ENCODE measurements around the gene RTF2.
A peak's percentile ranks its signal among the peaks of the same experiment; 100 is the strongest.
"Not testable (repeated sequence)": the region's sequence is repeated elsewhere in the genome, so short reads cannot be mapped to it uniquely, and the experiment has no call there.

The RTF2 gene

DNA sequence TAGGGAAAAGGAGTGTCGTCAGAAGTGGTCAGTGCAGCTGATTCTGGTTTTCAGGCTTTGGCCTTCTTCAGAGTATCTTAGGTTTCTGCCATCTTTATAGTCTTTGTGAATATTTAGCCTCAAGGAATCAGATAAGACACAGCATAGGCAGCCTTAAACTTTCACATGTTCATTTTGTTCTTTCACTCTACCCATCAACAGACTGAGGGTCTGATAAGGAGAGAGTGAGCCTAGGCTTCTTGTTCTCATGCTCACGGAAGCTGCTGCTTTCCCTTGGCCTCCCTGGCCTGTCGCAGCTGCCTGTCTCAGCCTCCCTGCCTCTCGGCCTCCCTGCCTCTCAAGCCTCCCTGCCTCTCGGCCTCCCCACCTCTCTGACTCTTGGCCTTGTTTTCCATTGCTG lies 20.1 kb downstream of the RTF2 start:
- DNase-seq (ENCODE audit: low read depth in 2 of 2), result no peak

DNA sequence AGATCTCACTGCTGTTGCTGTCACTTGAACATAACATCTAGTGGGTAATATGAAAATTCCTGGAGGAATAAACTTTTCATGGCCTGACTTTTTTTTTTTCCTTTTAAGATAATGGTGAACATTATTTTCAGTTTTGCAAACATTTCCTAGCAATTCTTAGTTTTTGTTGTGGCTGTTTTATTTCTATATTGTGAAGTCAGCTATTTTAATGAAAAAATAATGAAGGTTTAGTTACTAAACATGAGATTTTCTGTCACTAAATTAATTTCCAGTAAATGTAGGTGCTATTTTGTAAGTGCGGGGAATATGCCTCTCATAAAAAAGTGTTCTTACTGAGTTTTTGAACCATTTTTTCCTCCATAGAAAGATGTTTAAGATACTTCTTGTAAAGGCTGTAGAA lies 32.7 kb downstream of the RTF2 start:
- DNase-seq (ENCODE audit: low read depth in 2 of 2), result no peak

DNA sequence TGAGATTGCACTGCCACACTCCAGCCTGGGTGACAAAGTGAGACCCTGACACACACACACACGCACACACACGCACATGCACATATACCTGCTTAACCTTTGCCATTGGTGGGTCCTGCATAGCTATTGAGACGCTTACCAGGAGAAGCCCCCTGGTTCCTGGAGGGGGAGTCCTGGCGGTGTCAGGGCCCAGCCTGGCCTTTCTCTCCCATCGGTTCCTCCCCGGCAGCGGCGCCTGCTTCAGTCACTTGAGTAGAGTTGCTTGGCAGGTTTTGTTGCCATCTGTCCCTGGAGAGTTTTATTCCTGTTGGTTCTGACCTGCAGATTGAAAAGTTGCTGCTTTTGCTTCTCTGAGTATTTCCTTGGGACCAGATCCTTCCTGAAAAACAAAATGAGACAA lies 35.5 kb downstream of the RTF2 start:
- DNase-seq (ENCODE audit: low read depth in 2 of 2), result no peak

DNA sequence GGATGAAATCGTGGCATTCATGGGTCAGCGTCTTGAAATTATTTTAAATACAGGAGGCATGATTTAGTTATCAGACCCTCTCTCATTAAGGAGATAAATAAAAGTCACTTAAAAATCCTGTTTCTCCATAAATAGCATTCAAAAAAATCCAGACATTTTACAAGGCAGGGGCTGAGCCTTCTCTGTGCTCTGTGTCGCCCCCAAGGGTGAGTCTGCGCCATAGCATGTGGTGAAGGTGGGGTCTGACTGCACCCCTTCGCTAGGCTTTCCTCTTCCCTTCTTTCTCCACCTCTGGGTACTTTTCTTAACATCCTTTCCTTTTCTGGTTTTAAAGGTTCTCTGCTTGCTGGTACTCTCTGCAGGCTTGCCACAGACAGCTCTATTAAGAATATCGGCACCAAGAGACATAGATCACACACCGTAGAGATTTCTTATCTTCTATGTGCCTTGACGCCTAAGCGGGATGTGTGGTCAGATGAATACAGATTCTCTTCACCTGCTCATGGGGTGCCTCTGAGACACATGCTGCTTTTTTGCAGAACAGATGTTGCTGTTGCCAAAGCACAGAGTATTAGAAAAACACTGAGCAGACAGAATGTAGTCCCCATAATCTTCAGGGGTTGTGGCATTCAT lies 36.1 kb downstream of the RTF2 start:
- peak in 1 of 2 donors; percentile 1 for DNase-seq (ENCODE audit: low read depth in 2 of 2)

DNA sequence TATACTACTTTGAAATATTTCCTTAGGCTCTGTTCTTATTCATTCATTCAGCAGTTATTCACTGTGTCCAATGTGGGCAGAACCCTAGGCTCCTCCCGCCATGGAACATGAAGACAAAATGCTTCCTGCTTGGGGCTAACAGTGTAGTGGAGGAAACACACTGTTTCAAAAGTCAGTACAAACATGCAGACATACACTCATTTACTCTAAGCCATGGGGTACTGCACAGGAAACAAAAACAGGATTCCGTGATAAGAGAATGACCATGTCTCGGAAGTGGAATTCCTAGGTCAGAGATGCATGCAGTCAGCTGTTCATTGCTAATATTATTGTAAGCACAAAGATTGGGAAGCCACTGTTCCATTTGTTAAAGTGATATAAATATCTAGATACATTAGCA lies 37.7 kb downstream of the RTF2 start:
- no peak for DNase-seq (ENCODE audit: low read depth in 2 of 2)

DNA sequence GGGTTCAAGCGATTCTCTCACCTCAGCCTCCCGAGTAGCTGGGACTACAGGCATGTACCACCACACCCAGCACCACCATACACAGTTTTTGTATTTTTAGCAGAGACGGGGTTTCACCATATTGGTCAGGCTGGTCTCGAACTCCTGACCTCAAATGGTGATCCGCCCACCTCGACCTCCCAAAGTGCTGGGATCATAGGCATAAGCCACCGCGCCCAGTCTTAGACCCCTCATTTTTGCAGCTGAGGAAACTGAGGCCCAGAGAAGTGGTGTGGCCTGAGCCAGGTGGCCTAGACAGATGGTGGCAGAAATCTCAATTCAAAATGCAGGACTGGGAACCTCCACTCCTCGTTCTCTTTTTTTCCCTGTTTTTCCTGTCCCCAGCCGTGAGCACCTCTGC lies 43.5 kb downstream of the RTF2 start:
- no peak for DNase-seq (ENCODE audit: low read depth in 2 of 2)

DNA sequence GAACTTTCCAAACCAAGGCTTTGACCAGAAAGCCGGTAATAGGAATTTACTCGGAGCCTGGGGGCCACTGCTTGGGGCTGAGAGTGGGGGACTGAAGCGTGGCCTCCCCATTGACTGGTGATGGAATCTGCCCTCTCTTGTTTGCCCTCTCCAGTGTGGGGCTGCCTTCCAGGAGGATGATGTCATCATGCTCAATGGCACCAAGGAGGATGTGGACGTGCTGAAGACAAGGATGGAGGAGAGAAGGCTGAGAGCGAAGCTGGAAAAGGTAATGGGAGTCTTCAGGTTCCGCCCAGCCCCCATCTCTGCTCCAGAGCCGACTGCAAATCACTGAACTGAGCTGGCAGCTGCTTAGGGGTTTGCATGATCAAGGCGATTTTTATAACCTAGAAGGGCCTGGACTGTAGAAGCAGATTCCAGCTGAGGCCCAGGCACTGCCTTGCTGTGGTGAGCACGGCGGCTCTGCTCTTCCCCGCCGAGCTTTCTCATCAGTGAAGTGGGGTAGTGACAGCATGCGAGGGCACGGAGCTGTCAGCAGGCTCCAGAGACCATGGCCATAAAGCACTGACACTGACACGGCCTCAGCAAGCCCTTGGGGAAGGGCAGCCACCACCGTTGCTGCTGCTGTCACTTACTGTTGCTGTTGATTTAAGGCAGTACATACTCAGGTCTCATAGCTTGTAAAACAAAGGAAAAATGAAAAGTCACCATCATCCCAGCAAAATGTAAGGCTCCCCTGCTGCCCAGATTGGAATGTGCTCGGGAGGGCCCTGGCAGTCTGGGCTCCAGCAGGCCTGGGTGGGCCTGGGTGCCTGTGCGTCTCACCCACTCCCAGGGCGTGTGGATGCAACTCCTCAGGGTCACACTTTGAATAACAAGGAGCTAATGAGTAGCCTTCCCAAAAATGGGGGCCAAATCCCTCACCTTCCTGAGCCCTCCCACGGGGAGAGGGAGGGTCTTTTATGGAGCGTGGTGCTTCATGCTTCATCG lies 45.0 kb downstream of the RTF2 start:
- DNase-seq (ENCODE audit: low read depth in 2 of 2), result no peak

DNA sequence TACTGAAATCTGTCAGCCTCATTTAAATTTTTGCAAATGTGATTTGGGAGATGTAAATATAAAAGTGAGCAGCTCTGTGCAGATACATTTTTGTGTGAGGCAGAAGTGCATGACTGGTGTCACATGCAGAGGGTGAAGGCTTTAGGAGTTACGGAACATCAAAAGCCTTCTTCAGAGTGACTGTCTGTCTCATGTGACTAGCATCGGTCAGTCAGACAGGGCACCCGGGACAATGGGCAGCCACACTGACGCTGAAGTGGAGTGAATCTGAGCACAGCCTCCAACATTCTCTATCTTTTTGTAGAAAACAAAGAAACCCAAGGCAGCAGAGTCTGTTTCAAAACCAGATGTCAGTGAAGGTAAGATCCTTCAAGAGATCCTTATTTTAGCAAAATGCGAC lies 48.2 kb downstream of the RTF2 start:
- DNase-seq (ENCODE audit: low read depth in 2 of 2), result no peak

DNA sequence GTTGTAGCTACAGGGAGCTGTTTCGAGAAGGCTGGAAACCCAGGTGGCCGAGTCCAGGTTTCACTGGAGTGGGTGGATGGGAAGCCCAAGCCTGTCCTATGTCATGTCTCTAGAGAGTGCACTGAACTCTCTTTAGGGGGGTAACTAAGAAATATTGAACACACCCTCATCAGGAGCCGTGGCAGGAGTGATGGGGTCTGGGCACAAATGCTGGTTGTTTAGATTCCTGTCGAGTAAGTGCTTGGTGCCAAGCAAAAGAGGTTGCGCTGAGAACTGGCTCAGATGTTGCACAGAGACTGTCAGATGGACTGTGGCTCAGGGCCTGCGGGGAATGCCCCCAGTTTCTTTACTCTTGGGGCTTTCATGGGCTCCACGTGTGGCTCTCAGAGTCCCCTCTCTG lies 48.8 kb downstream of the RTF2 start:
- DNase-seq (ENCODE audit: low read depth in 2 of 2), result no peak

DNA sequence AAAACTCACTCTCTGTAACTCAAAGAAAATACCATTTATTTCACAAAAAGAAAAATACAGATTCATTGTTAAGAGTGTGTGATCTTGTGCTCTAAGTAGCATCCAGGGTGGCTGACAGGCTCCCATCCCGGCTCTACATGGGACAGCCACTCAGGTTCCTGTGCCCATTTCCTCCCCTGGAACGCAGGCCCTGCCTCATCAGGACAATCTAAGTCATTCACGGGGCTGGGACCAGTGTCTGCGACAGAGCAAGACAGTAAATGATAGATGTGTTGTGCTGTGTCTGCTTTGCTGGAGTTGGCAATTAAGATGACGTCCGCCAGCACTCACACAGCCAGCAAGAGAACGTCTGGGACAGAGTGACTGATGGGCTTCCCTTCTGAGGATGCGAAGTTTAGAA lies 49.2 kb downstream of the RTF2 start:
- DNase-seq (ENCODE audit: low read depth in 2 of 2), result no peak

DNA sequence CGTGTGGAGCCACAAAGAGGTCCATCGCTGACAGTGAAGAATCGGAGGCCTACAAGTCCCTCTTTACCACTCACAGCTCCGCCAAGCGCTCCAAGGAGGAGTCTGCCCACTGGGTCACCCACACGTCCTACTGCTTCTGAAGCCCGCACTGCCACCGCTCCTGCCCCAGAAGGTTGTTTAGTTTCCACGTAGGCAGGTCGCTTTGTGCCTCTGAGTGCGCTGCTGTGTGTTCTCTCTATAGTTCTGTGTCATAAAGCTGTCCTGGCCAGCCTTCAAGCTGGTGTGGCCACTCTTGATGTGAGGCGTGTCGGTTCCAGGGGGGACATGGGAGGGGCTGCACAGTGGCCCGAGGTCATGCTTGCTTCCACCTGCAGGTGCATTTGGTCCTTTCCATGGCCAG lies 49.7 kb downstream of the RTF2 start:
- no peak for DNase-seq (ENCODE audit: low read depth in 2 of 2)

DNA sequence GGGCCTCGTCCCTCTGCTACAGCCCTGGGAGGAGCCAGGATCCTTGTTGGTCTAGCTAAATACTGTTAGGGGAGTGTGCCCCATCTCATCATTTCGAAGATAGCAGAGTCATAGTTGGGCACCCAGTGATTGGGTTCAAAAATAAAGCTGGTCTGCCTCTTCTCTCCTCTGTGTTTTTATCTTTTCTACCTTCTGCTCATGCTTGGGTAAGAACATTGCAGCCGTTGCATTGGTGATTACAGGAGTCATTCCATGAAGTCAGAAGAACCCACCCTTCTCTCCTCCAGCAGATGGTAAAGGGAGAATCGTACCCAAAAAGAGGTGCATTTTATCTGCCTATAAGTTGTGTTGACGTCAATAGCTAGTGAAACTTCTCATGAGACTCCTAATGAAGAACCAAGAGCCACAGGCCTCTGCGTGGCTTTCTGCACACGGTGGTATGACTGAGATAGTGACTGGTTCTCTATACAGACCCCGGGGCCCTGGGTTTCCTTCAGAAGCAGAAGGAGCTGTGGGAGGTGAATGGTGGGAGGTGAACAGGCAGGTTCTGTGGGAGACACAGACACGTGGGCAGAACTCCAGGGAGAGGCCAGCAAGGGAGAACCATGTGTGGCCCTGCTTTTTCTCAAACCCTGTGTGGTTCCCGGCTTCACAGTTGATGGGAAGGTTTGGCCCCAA lies 50.4 kb downstream of the RTF2 start:
- DNase-seq (ENCODE audit: low read depth in 2 of 2), result no peak

DNA sequence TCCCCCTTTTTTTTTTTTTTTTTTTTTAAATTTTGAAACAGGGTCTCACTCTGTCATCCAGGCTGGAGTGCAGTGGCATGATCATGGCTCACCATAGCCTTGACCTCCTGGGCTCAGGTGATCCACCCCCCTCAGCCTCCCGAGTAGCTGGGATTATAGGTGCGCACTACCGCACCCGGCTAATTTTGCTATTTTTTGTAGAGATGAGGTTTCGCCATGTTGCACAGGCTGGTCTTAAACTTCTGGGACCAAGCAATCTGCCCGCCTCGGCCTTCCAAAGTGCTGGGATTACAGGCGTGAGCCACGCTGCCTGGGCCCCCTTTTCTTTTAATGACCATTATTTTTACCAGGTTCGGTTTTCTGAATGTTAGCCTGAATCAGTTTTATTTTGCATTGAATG lies 51.1 kb downstream of the RTF2 start:
- no peak for DNase-seq (ENCODE audit: low read depth in 2 of 2)

DNA sequence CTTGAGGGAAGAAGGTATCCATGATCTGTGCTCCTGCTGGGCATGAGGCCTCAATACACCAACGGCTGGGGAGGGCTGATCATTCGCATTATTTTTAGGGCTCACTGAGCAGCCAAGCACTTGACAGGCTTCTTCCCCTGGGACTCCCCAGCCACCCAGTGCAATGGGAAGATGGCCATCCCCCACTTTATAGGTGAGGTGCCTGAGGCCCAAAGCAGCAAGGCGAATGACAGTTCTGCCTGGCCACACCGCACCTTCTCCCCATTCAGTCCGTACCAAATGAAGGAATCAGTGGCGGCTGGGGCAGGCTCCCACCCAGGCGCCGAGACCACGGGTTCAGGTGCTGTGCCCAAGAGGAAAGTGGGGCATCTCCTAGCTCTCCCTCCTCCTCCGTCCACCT lies 51.8 kb downstream of the RTF2 start:
- DNase-seq (ENCODE audit: low read depth in 2 of 2), result no peak

DNA sequence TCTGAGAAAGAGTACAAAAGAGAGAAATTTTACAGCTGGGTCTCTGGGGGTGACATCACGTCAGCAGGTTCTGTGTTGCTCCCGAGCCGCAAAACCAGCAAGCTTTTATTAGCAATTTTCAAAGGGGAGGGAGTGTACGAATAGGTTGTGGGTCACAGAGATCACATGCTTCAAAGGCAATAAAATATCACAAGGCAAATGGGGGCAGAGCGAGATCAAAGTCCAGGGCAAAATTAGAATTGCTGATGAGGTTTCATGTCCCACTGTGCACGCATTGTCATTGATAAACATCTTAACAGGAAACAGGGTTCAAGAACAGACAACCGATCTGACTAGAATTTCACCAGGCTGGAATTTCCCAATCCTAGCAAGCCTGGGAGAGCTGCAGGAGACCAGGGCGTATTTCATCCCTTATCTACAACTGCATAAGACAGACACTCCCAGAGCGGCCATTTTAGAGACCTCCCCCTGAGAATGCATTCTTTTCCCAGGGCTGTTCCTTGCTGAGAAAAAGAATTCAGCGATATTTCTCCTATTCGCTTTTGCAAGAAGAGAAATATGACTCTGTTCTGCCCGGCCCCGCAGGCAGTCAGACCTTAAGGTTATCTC lies 52.4 kb downstream of the RTF2 start:
- not testable (repeated sequence) for DNase-seq (ENCODE audit: low read depth in 2 of 2)

DNA sequence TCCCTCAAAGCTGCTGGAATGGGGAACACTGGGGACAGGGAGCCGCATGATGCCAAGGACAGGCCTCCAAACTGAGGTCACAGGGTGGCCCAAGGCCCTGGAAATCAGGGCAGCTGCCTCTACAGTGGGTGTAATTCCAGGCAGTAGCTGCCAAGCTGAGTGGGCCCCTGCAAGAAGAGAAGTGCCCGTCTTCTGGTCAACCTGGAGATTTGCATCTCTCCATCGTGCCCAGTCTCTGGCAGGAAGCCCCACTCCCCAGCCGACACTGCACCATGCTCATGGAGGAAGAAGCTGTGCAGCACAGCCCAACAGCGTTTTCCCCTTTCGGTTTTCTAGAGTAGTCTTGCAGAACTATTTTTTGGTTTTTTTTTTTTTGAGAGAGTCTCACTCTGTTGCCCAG lies 53.9 kb downstream of the RTF2 start:
- DNase-seq (ENCODE audit: low read depth in 2 of 2), result no peak

DNA sequence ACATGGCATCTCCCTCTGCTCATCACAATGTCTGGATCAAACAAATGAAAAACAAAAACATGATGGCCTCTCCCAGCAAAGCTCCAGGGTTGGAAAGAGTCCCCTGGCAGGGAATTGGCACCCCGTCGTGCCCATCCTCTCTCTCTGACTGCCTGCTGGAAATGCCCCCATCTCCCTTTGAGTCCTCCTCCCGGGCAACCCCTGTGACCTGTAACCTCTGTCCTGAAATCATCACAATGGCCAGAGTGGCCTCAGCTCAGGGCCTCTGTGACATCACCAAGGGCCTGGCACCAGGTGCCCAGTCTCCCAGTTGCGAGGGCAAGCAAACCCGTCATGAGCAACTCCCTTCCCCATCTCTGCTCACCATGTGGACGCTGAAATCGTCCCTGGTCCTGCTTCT lies 56.0 kb downstream of the RTF2 start, which contains the start of gene FAM209A:
Gene FAM209A, plus strand, starts transcription at position 301 of the 400 bp plus-strand sequence. Its CDS starts 65 bp downstream, at position 366.
- not testable (repeated sequence) for DNase-seq (ENCODE audit: low read depth in 2 of 2)

DNA sequence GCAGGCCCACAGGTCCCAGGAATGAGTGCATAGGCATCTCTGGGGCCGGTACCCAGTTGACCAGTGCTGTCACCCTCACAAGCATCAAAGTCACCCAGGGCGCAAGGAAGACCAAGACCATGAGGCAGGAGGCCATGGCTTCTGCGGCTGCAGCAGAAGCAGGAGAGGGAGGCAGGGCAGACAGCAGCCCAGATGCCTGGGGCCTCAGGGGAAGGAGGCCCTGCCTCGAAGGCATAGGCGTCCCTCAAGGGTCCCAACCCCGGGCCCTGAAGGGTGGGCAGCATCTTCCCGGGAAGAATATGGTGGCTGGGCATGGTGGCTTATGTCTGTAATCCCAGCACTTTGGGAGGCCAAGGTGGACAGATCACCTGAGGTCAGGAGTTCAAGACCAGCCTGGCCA lies 59.1 kb downstream of the RTF2 start:
- no peak for DNase-seq (ENCODE audit: low read depth in 2 of 2)

DNA sequence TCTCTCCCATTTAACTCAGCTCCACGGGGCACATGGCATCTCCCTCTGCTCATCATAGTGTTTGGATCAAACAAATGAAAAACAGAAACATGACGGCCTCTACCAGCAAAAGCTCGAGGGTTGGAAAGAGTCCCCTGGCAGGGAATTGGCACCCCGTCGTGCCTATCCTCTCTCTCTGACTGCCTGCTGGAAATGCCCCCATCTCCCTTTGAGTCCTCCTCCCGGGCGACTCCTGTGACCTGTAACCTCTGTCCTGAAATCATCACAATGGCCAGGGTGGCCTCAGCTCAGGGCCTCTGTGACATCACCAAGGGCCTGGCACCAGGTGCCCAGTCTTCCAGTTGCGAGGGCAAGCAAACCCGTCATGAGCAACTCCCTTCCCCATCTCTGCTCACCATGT lies 64.5 kb downstream of the RTF2 start, which contains the start of gene FAM209B:
Gene FAM209B, plus strand, starts transcription at position 301 of the 400 bp plus-strand sequence. Its CDS starts 96 bp downstream, at position 397.
- DNase-seq (ENCODE audit: low read depth in 2 of 2), result not testable (repeated sequence)

DNA sequence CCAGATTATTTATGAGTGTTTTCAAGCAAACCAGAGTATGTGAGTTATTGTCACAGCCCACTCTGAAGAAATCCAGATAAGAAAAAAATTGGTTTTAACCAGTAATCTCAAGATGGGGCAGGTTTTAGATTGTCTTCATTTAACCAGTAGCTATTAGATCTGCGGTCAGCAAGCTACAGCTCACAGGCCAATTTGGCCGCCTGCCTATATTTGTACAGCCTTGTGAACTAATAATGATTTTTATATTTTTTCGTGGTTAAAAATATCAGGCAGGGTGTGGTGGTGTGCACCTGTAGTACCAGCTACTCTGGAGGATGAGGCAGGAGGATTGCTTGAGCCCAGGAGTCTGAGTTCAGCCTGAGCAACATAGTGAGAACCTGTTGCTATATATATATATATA lies 69.6 kb downstream of the RTF2 start:
- no peak for DNase-seq (ENCODE audit: low read depth in 2 of 2)

DNA sequence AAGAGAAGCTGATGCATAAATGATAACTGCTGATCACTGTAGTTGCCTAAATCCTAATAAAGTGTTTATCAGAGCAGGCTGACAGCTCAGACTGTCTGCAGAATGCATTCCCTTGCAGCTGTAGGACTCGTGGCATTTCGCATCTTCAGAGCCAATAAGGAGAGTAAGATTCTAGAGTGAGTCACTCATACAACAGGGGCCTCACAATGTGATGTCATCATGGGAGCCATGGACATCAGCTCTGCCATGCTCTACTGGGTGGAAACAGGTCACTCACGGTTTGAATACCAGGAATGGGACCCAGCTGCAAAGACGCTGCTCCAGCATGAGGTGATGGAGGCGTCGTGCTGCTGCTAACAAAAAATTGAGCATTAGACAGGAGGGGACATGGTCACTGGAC lies 72.0 kb downstream of the RTF2 start:
- no peak for DNase-seq (ENCODE audit: low read depth in 2 of 2)

DNA sequence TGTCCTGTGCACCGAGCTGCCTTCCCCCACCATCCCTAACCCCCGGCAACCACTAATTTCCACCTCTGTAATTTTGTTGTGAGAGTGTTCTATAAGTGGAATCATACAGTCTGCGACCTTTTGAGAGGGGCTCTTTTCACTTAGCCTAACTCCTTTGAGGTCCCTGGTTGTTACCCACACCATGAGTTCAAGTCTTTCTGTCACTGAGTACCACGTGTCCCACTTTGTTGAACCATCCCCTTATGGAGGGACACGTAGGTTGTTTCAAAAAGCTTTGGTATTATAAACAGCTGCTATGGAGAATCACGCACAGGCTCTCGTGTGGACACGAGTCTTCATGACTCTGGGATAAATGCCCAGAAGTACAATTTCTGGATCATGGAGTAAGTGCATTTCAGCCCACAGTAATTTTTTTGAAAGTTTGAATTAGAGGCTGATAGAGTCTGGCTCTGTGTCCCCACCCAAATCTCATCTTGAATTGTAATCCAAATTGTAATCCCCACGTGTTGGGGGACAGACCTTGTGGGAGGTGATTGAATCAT lies 74.1 kb downstream of the RTF2 start:
- DNase-seq (ENCODE audit: low read depth in 2 of 2), result no peak
